B cell (primary cell): Measurements from ENCODE around the gene ZBTB47. TPM values are rescaled to one million over a fixed set of nuclear protein-coding genes. Genes with fewer than 3 reads are reported as not detected.

Source experiments
- ATAC-seq: fragments of 200-7000 bp; cut with Tn5 transposase; one replicate; pipeline ENCODE4 v1.10.0; 2021; ENCODE audit warnings: low read depth, mild to moderate bottlenecking, moderate number of reproducible peaks, moderate library complexity
- CTCF ChIA-PET: fragments of 350-600 bp; sonication (Branson Sonifier 250); formaldehyde crosslinking; loops from one replicate; lab custom pipeline; 2021; ENCODE audit warnings: antibody characterized with exemption, inconsistent platforms; lab: Charles Lee
- POLR2A ChIA-PET: fragments of 350-600 bp; sonication (Branson Sonifier 250); formaldehyde crosslinking; loops from one replicate; lab custom pipeline; 2021; ENCODE audit warnings: antibody characterized with exemption; lab: Charles Lee
- DNase-seq: peaks from one replicate; pipeline ENCODE4 v3.0.0; 2013
- H2AFZ ChIP-seq: 2 replicates; pipeline ENCODE4 v1.6.1; 2012; ENCODE audit warnings: mild to moderate bottlenecking, low read depth, low read length; ENCODE audit not compliant: insufficient read depth, poor library complexity, severe bottlenecking
- H3K27ac ChIP-seq, 2 donors: 1 replicate in 1 of 2; 2 replicates in 1 of 2; pipeline ENCODE4 v1.5.1; 2012 to 2013; ENCODE audit warnings: low read length in 2 of 2, mild to moderate bottlenecking in 2 of 2, moderate library complexity in 1 of 2
- H3K27me3 ChIP-seq, 4 experiments: fragments of 200-600 bp in 1 of 4; sonication (generic) in 1 of 4; replicated peaks in 1 of 4; 1 replicate in 2 of 4; 2 replicates in 2 of 4; pipeline versions ENCODE4 v1.6.1 to v1.7.0; 2013 to 2016; ENCODE audit warnings: low read length in 3 of 4, mild to moderate bottlenecking in 2 of 4, mixed read lengths in 1 of 4, moderate library complexity in 1 of 4; ENCODE audit not compliant: insufficient read depth in 4 of 4, control insufficient read depth in 3 of 4; ENCODE audit errors: control extremely low read depth in 1 of 4
- H3K36me3 ChIP-seq, 2 experiments: replicated peaks in 1 of 2; 1 replicate in 1 of 2; 2 replicates in 1 of 2; pipeline versions ENCODE4 v1.6.1 to v1.7.1; 2013; ENCODE audit warnings: low read length in 1 of 2; ENCODE audit not compliant: insufficient read depth in 2 of 2, control insufficient read depth in 1 of 2; ENCODE audit errors: control extremely low read depth in 1 of 2, extremely low read depth in 1 of 2
- H3K4me1 ChIP-seq, 2 donors: fragments of 200-600 bp in 1 of 2; sonication (generic) in 1 of 2; 1 replicate in 1 of 2; 2 replicates in 1 of 2; pipeline versions ENCODE4 v1.5.1 to v1.6.1; 2013 to 2017; ENCODE audit warnings: low read length in 2 of 2; ENCODE audit not compliant: control insufficient read depth in 2 of 2, insufficient read depth in 2 of 2
- H3K4me2 ChIP-seq: replicated peaks from 2 replicates; pipeline ENCODE3; 2012; ENCODE audit warnings: mild to moderate bottlenecking, low read depth, low read length; ENCODE audit not compliant: poor library complexity, severe bottlenecking
- H3K4me3 ChIP-seq, 5 experiments: fragments of 200-600 bp in 1 of 5; sonication (generic) in 1 of 5; 1 replicate in 3 of 5; 2 replicates in 2 of 5; pipeline versions ENCODE4 v1.5.1 to v1.7.0; 2011 to 2016; ENCODE audit warnings: low read length in 4 of 5, mild to moderate bottlenecking in 4 of 5, low read depth in 2 of 5, control low read depth in 1 of 5, moderate library complexity in 1 of 5; ENCODE audit not compliant: insufficient read depth in 1 of 5; ENCODE audit errors: control extremely low read depth in 1 of 5, extremely low read depth in 1 of 5
- H3K79me2 ChIP-seq: fragments of 200-600 bp; sonication (generic); one replicate; pipeline ENCODE4 v1.6.0; 2016; ENCODE audit warnings: low read length; ENCODE audit not compliant: control insufficient read depth, insufficient read depth
- H3K9ac ChIP-seq: fragments of 200-600 bp; sonication (generic); 2 replicates; pipeline ENCODE4 v1.6.1; 2017; ENCODE audit warnings: mild to moderate bottlenecking, low read length, moderate library complexity
- H3K9me3 ChIP-seq, 3 donors: one replicate each; pipeline versions ENCODE4 v1.6.1 to v1.7.1; 2013; ENCODE audit warnings: low read length in 2 of 3; ENCODE audit not compliant: control insufficient read depth in 2 of 3, insufficient read depth in 1 of 3; ENCODE audit errors: control extremely low read depth in 1 of 3
- H4K20me1 ChIP-seq: 2 replicates; pipeline ENCODE4 v1.6.0; 2012; ENCODE audit warnings: mild to moderate bottlenecking, low read length; ENCODE audit not compliant: insufficient read depth, control insufficient read depth, poor library complexity, severe bottlenecking
- H3K27ac Mint-ChIP-seq: one replicate; pipeline ENCODE4 v1.8.0; 2021; ENCODE audit warnings: mixed read lengths
- H3K27me3 Mint-ChIP-seq: one replicate; pipeline ENCODE4 v1.8.0; 2021; ENCODE audit warnings: mixed read lengths
- H3K4me1 Mint-ChIP-seq: one replicate; pipeline ENCODE4 v1.8.0; 2021; ENCODE audit warnings: mixed read lengths
- H3K4me3 Mint-ChIP-seq: one replicate; pipeline ENCODE4 v1.8.0; 2021; ENCODE audit warnings: mixed read lengths
- H3K9me3 Mint-ChIP-seq: one replicate; pipeline ENCODE4 v1.8.0; 2022; ENCODE audit warnings: mixed read lengths; ENCODE audit not compliant: insufficient read depth
- CTCF ChIP-seq: fragments of 200-600 bp; IDR thresholded peaks from one replicate; pipeline ENCODE4 v1.8.0; 2022; ENCODE audit warnings: antibody characterized with exemption, mild to moderate bottlenecking
- EZH2 ChIP-seq: IDR thresholded peaks from 2 replicates; pipeline ENCODE4 v1.6.1; 2012; ENCODE audit warnings: borderline replicate concordance, low read depth, mild to moderate bottlenecking, moderate library complexity, low read length; ENCODE audit not compliant: insufficient read depth, poor library complexity, severe bottlenecking
- WGBS: methylation state at CpG from one replicate; pipeline ENCODE4 v1.1.5; 2013; ENCODE audit warnings: missing lambda C conversion rate; ENCODE audit not compliant: insufficient coverage; 5-methylcytosine and 5-hydroxymethylcytosine counted together
- intact Hi-C: fragments of 100-400 bp; cut with micrococcal nuclease; formaldehyde crosslinking; loops from one replicate; pipeline ENCODE4 v1.10.0; 2022
- polyA plus RNA-seq: library from polyadenylated mRNA; depleted of rRNA; stranded (reverse); fragments of >200 nt; gene quantifications from 2 replicates; pipeline ENCODE4 v1.2.3, GENCODE V29; 2012
- total RNA-seq, 2 donors: library from RNA; stranded (reverse); fragments of 120-200 nt in 1 of 2; gene quantifications; 1 replicate in 1 of 2; 2 replicates in 1 of 2; pipeline versions ENCODE4 v1.2.3 to v1.2.4, GENCODE V29; 2013 to 2022

ZBTB47 gene
- total and polyA plus RNA-seq, 2 donors (not counting 1 experiment from before 2014, with no cell fraction given) = 0.34 to 1.6 TPM

- Histone ChIP-seq H3K4me2 (no peak overlapping the region), H3K4me1 (no peaks in the 10 kb centered on the region), H4K20me1 (no peaks in the 10 kb centered on the region), H3K9me3 (peaks cover 2 to 8% (median 3%) of the 10 kb centered on the region in 3 donors), H3K9ac (no peak overlapping the region), H2AFZ (no peak overlapping the region), H3K4me3 (no peak overlapping the region), H3K36me3 (no peaks in the 10 kb centered on the region), H3K27me3 (peaks cover 0 to 27% (median 0%) of the 10 kb centered on the region in 4 experiments), H3K27ac (no peak overlapping the region), H3K79me2 (no peaks in the 10 kb centered on the region)
- no peak overlapping the region for H3K27ac Mint-ChIP-seq
- POLR2A ChIA-PET = no interaction called here
- intact Hi-C loops = no loop called here
- H3K9me3 Mint-ChIP-seq = peaks cover 6% of the 10 kb centered on the region
- peaks cover 2% of the 10 kb centered on the region for H3K4me1 Mint-ChIP-seq
- TF ChIP-seq EZH2 (no peak), CTCF (no peak)
- DNase-seq = no peak
- CTCF ChIA-PET = no interaction called here
- no peak overlapping the region for H3K4me3 Mint-ChIP-seq
- WGBS = 74% methylated on average over 9 of the region's 12 CpGs
- no peak for ATAC-seq
- peaks cover 48% of the 10 kb centered on the region for H3K27me3 Mint-ChIP-seq
Observed at GRCh38 chr3:42682301-42683070, 29.0 kb downstream of the ZBTB47 start.

GRCh38 chr3:42683875-42684598 lies 30.5 kb downstream of the ZBTB47 start:
- Histone ChIP-seq H3K27ac (no peak overlapping the region), H3K9ac (no peak overlapping the region), H3K4me3 (no peak overlapping the region), H3K27me3 (peaks cover 0 to 27% (median 0%) of the 10 kb centered on the region in 4 experiments), H3K4me1 (no peaks in the 10 kb centered on the region), H4K20me1 (no peaks in the 10 kb centered on the region), H3K79me2 (no peaks in the 10 kb centered on the region), H2AFZ (no peak overlapping the region), H3K36me3 (no peaks in the 10 kb centered on the region), H3K9me3 (peaks cover 0 to 3% (median 0%) of the 10 kb centered on the region in 3 donors), H3K4me2 (no peak overlapping the region)
- intact Hi-C loops = no loop called here
- ATAC-seq (no peak), DNase-seq (no peak)
- Mint-ChIP-seq H3K27ac (no peak overlapping the region), H3K9me3 (no peaks in the 10 kb centered on the region), H3K4me1 (peaks cover 2% of the 10 kb centered on the region), H3K27me3 (peaks cover 42% of the 10 kb centered on the region), H3K4me3 (no peak overlapping the region)
- CTCF ChIA-PET = no interaction called here
- POLR2A ChIA-PET = no interaction called here
- 92% methylated on average over 4 of the region's 10 CpGs for WGBS
- TF ChIP-seq EZH2 (no peak), CTCF (no peak)
